HepG2 (cell line): ENCODE data around the gene TTC23. TPM values are rescaled to one million over a fixed set of nuclear protein-coding genes. Genes with fewer than 3 reads are reported as not detected.

ENCODE experiments used
- BRCA1 ChIP-seq: sonication (generic); formaldehyde crosslinking; IDR thresholded peaks from 2 replicates; pipeline ENCODE4 v1.4.0; 2020; ENCODE audit warnings: missing genetic modification reagents
- GPN1 ChIP-seq: sonication (generic); formaldehyde crosslinking; IDR thresholded peaks from 2 replicates; pipeline ENCODE4 v1.5.1; 2020; ENCODE audit warnings: missing genetic modification reagents, borderline replicate concordance
- HDAC2 ChIP-seq: sonication (generic); formaldehyde crosslinking; IDR thresholded peaks from 2 replicates; pipeline ENCODE4 v1.4.0; 2020; ENCODE audit warnings: missing genetic modification reagents
- KDM5A ChIP-seq: fragments of 200-600 bp; sonication (generic); IDR thresholded peaks from 2 replicates; pipeline ENCODE4 v1.7.0; 2018; ENCODE audit warnings: antibody characterized with exemption, mild to moderate bottlenecking, low read length, borderline replicate concordance
- KLF16 ChIP-seq, 2 experiments: sonication (generic) in 1 of 2; formaldehyde crosslinking in 1 of 2; IDR thresholded peaks; 2 replicates each; pipeline versions ENCODE4 v1.6.1 to v1.8.0; 2016 to 2023; ENCODE audit warnings: missing genetic modification reagents in 2 of 2, missing compliant biosample characterization in 1 of 2
- MAFF ChIP-seq: IDR thresholded peaks from 2 replicates; pipeline ENCODE4 v1.6.1; 2011; ENCODE audit warnings: low read depth, low read length, improper control_type of control experiment
- SRSF1 ChIP-seq: fragments of 200-400 bp; formaldehyde crosslinking; optimal IDR thresholded peaks from 2 replicates; pipeline ENCODE3; 2017; ENCODE audit warnings: mild to moderate bottlenecking, low read depth, low read length, moderate library complexity
- TBX3 ChIP-seq: fragments of 450-650 bp; IDR thresholded peaks from 2 replicates; pipeline ENCODE4 v1.6.1; 2017; ENCODE audit warnings: antibody characterized with exemption, mild to moderate bottlenecking, inconsistent platforms, borderline replicate concordance
- TP53 ChIP-seq: sonication (generic); formaldehyde crosslinking; conservative IDR thresholded peaks from 2 replicates; pipeline ENCODE4 v1.4.0; 2020; ENCODE audit warnings: missing genetic modification reagents
- ZBTB3 ChIP-seq: sonication (generic); formaldehyde crosslinking; IDR thresholded peaks from 2 replicates; pipeline ENCODE4 v1.4.0; 2020; ENCODE audit warnings: low read depth, mild to moderate bottlenecking, moderate library complexity, missing genetic modification reagents, borderline replicate concordance
- ZFYVE20 ChIP-seq: sonication (generic); formaldehyde crosslinking; IDR thresholded peaks from 2 replicates; pipeline ENCODE4 v1.8.0; 2023; ENCODE audit warnings: low read depth, mild to moderate bottlenecking, moderate library complexity, missing genetic modification reagents, borderline replicate concordance
- ZNF263 ChIP-seq: sonication (generic); formaldehyde crosslinking; IDR thresholded peaks from 2 replicates; pipeline ENCODE4 v1.4.0; 2020; ENCODE audit warnings: missing genetic modification reagents
- ZNF3 ChIP-seq: IDR thresholded peaks from 2 replicates; pipeline ENCODE4 v1.7.0; 2017; ENCODE audit warnings: inconsistent platforms
- ZNF451 ChIP-seq: sonication (generic); formaldehyde crosslinking; IDR thresholded peaks from 2 replicates; pipeline ENCODE4 v1.5.0; 2020; ENCODE audit warnings: mild to moderate bottlenecking, missing genetic modification reagents
- ZNF501 ChIP-seq: sonication (generic); formaldehyde crosslinking; IDR thresholded peaks from 2 replicates; pipeline ENCODE4 v1.5.1; 2020; ENCODE audit warnings: mild to moderate bottlenecking, moderate library complexity, missing genetic modification reagents
- ZNF577 ChIP-seq: sonication (generic); formaldehyde crosslinking; IDR thresholded peaks from 2 replicates; pipeline ENCODE4 v1.4.0; 2020; ENCODE audit warnings: mild to moderate bottlenecking, low read depth, missing genetic modification reagents, borderline replicate concordance
- ZNF839 ChIP-seq: sonication (generic); formaldehyde crosslinking; IDR thresholded peaks from 2 replicates; pipeline ENCODE4 v1.4.0; 2020; ENCODE audit warnings: missing genetic modification reagents, mild to moderate bottlenecking, borderline replicate concordance
- ZSCAN12 ChIP-seq: sonication (generic); formaldehyde crosslinking; IDR thresholded peaks from 2 replicates; pipeline ENCODE4 v1.9.0; 2021; ENCODE audit warnings: mild to moderate bottlenecking, missing genetic modification reagents
- polyA plus RNA-seq, 8 experiments: library from polyadenylated mRNA; depleted of rRNA in 3 of 8; stranded (reverse) in 7 of 8; unstranded in 1 of 8; fragments of >200 nt; fragmentation: Illumina TruSeq in 4 of 8; extraction: Trizol in 4 of 8; gene quantifications; 2 replicates each; pipeline versions ENCODE4 v1.2.1 to v1.2.3, GENCODE V29; 2011 to 2016; ENCODE audit warnings: low read depth in 4 of 8, missing spikeins in 1 of 8, mixed read lengths in 1 of 8; ENCODE audit not compliant: insufficient read depth in 1 of 8
- total RNA-seq, 5 experiments: library from RNA; depleted of rRNA; stranded (reverse); fragments of >200 nt; fragmentation: Illumina TruSeq; extraction: Trizol; gene quantifications; 2 replicates each; pipeline ENCODE4 v1.2.3, GENCODE V29; 2016; ENCODE audit warnings: low read depth in 1 of 5
- TF ChIP-seq, protein P1 (sequence below): sonication (generic); formaldehyde crosslinking; IDR thresholded peaks from 2 replicates; pipeline ENCODE4 v1.4.0; 2020; ENCODE audit warnings: missing genetic modification reagents
- TF ChIP-seq, protein P2 (sequence below): sonication (generic); formaldehyde crosslinking; IDR thresholded peaks from 2 replicates; pipeline ENCODE4 v1.5.0; 2020; ENCODE audit warnings: mild to moderate bottlenecking, missing genetic modification reagents, moderate library complexity
- TF ChIP-seq, protein P3 (sequence below): sonication (generic); formaldehyde crosslinking; conservative IDR thresholded peaks from 2 replicates; pipeline ENCODE4 v1.4.0; 2020; ENCODE audit warnings: missing genetic modification reagents
- TF ChIP-seq, protein P4 (sequence below): sonication (generic); formaldehyde crosslinking; IDR thresholded peaks from 2 replicates; pipeline ENCODE4 v1.5.1; 2020; ENCODE audit warnings: mild to moderate bottlenecking, moderate library complexity, missing genetic modification reagents
- TF ChIP-seq, protein P5 (sequence below): IDR thresholded peaks from 2 replicates; pipeline ENCODE4 v1.6.1; 2016; ENCODE audit warnings: low read depth, borderline replicate concordance

The TTC23 gene
- total and polyA plus RNA-seq, 2 of the 13 experiments (the other 11 are each of a cell fraction or from before 2014, with no cell fraction given): 1.6 to 11.7 TPM

DNA sequence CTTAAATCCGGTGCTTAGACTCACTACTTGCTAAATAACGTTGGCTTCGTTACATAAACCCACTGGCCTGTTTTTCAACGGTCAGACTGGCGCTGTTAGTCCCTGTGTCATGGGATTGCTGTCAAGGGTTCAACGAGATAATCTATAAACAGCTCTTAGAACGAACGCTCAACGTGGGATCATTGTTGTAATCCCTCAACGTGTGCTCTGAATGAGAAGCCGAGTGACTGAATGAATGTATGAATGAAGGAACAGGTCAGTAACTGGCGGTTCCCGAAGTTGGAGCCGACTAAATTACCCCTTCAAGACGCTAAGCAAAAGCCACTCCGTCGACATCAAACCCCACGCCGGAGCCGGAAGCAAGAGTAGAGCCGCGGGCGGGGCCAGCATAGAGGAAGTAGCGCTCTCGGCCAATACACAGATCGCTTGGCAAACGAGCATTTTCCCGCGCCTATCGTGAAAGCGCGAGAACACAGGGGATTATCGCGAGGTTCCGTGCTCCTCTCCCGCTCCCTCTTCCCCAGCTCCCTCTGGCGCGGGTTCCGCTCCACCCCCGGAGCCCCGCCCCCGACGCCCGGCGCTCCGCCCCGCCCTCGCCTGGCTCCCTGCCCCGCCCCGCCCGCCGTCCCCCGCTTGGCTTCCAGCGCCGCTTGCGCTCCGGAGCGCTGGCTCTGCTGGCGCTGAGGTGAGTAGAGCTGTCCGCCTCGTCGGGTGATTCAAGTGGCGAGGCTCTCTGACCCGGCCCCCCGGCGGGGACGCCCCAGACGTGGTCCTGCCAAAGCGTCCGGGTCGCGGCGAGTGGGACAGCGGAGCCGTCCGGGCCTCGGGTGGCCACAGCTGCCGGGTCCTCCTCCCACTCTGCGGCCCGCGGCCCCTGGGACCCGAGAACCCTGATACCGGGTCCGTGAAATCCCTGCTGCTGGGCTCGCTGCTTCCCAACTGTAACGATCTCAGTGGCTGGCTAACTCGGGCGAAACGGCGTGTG lies 1.8 kb upstream of the TTC23 start, which contains the start of gene LRRC28 (continued):
- TF ChIP-seq, protein P1, sequence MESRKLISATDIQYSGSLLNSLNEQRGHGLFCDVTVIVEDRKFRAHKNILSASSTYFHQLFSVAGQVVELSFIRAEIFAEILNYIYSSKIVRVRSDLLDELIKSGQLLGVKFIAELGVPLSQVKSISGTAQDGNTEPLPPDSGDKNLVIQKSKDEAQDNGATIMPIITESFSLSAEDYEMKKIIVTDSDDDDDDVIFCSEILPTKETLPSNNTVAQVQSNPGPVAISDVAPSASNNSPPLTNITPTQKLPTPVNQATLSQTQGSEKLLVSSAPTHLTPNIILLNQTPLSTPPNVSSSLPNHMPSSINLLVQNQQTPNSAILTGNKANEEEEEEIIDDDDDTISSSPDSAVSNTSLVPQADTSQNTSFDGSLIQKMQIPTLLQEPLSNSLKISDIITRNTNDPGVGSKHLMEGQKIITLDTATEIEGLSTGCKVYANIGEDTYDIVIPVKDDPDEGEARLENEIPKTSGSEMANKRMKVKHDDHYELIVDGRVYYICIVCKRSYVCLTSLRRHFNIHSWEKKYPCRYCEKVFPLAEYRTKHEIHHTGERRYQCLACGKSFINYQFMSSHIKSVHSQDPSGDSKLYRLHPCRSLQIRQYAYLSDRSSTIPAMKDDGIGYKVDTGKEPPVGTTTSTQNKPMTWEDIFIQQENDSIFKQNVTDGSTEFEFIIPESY (CRISPR knock-in tag): no peak
- TF ChIP-seq ZNF451 (CRISPR knock-in tag) (peak; percentile 79), ZNF839 (CRISPR knock-in tag) (no peak), ZFYVE20 (no peak), BRCA1 (CRISPR knock-in tag) (no peak), ZNF263 (peak; percentile 85), ZNF577 (no peak), KLF16 (CRISPR knock-in tag; IDR thresholded peaks at IDR 0.05) (peak in 1 of 2 experiments; percentile 65; a peak in 2 of 4 replicates), TBX3 (no peak), ZBTB3 (CRISPR knock-in tag) (no peak), SRSF1 (no peak), ZNF501 (CRISPR knock-in tag) (peak; percentile 75), GPN1 (CRISPR knock-in tag) (no peak), MAFF (no peak), HDAC2 (CRISPR knock-in tag) (peak; percentile 38), ZNF3 (CRISPR knock-in tag) (no peak), ZSCAN12 (CRISPR knock-in tag) (no peak), KDM5A (peak; percentile 70), TP53 (CRISPR knock-in tag) (no peak)
- TF ChIP-seq, protein P2, sequence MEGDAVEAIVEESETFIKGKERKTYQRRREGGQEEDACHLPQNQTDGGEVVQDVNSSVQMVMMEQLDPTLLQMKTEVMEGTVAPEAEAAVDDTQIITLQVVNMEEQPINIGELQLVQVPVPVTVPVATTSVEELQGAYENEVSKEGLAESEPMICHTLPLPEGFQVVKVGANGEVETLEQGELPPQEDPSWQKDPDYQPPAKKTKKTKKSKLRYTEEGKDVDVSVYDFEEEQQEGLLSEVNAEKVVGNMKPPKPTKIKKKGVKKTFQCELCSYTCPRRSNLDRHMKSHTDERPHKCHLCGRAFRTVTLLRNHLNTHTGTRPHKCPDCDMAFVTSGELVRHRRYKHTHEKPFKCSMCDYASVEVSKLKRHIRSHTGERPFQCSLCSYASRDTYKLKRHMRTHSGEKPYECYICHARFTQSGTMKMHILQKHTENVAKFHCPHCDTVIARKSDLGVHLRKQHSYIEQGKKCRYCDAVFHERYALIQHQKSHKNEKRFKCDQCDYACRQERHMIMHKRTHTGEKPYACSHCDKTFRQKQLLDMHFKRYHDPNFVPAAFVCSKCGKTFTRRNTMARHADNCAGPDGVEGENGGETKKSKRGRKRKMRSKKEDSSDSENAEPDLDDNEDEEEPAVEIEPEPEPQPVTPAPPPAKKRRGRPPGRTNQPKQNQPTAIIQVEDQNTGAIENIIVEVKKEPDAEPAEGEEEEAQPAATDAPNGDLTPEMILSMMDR (CRISPR knock-in tag): no peak
- TF ChIP-seq, protein P3, sequence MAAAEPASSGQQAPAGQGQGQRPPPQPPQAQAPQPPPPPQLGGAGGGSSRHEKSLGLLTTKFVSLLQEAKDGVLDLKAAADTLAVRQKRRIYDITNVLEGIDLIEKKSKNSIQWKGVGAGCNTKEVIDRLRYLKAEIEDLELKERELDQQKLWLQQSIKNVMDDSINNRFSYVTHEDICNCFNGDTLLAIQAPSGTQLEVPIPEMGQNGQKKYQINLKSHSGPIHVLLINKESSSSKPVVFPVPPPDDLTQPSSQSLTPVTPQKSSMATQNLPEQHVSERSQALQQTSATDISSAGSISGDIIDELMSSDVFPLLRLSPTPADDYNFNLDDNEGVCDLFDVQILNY (CRISPR knock-in tag): peak; percentile 83
- TF ChIP-seq, protein P4, sequence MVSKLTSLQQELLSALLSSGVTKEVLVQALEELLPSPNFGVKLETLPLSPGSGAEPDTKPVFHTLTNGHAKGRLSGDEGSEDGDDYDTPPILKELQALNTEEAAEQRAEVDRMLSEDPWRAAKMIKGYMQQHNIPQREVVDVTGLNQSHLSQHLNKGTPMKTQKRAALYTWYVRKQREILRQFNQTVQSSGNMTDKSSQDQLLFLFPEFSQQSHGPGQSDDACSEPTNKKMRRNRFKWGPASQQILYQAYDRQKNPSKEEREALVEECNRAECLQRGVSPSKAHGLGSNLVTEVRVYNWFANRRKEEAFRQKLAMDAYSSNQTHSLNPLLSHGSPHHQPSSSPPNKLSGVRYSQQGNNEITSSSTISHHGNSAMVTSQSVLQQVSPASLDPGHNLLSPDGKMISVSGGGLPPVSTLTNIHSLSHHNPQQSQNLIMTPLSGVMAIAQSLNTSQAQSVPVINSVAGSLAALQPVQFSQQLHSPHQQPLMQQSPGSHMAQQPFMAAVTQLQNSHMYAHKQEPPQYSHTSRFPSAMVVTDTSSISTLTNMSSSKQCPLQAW (CRISPR knock-in tag): peak; percentile 49
- TF ChIP-seq, protein P5, sequence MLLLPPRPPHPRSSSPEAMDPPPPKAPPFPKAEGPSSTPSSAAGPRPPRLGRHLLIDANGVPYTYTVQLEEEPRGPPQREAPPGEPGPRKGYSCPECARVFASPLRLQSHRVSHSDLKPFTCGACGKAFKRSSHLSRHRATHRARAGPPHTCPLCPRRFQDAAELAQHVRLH (CRISPR knock-in tag): peak; percentile 34; the same call in 1 of the 2 replicates
